ENCODE measurements around the gene CRYBG1.
"Not testable (repeated sequence)": the region's sequence is repeated elsewhere in the genome, so short reads cannot be mapped to it uniquely, and the experiment has no call there.

CRYBG1 gene

GRCh38 chr6:106372838-106373501 lies 12.5 kb downstream of the CRYBG1 start:
- no peak for DNase-seq (ENCODE audit: low read depth in 2 of 3, low spot score in 2 of 3)

- DNase-seq (ENCODE audit: low read depth in 2 of 3, low spot score in 2 of 3), result no peak
Measured at GRCh38 chr6:106373502-106374239, 13.2 kb downstream of the CRYBG1 start.

DNA sequence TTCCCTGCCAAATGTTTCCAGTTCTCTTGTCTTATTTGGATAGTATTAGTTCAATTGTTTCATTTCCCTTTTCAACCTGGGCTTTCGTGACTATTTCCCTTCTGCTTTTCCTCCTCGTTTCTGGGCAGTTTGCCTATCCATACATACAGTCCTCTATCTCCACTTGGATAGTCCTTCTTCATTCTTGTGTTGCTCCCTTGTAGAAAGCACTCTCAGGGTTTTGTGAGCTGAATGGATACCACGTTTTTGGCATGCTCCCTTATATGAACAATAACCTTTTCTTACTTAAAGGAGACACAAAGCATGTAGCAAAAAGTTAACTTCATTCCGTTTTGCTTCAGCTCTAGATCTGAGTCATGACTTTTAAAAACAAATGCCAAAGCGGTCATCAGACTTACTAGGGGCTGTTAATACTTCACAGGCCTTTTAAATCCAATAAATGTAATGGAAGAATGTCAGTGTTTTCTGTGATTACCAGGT lies 16.6 kb downstream of the CRYBG1 start:
- no peak for DNase-seq (ENCODE audit: low read depth in 2 of 3, low spot score in 2 of 3)

DNA sequence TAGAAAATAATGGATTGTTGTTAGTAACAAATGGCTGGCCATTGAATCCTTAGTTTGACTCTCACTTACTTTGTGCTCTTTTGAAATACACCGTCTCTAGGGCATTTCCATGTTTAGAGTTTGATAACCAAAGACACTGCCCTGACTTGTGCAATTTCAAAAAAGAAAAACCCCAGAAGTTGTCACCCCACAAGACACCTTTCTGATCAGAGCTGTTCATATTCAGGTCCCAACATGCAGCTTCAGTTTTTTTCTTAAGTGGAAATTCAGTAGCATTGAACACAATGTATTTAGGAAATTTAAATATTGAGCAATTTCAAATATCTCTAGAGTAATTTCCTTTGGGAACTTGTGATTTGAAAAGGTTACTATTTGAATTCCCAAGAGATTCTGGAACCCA lies 19.4 kb downstream of the CRYBG1 start:
- DNase-seq (ENCODE audit: low read depth in 2 of 3, low spot score in 2 of 3), result no peak

DNA sequence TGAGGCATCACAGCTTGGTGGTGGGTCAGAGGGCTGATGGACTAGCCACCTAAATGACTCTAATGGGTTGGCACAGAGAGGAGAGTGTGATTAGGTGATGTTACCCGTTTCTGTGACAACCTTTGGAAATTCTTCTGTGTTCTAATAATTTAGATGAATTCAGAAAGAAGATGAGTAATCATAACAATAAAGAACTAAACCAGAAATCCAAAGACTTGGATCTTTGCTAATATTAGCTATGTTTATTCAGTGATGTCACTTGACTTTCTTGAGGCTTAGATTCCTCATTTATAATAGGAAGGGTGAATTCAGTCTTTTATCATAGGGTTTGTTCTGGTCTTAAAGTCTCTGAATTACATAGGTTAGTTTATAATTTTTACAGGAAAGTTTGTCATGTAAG lies 19.9 kb downstream of the CRYBG1 start:
- no peak for DNase-seq (ENCODE audit: low read depth in 2 of 3, low spot score in 2 of 3)

GRCh38 chr6:106381223-106381622 lies 20.7 kb downstream of the CRYBG1 start:
- DNase-seq (ENCODE audit: low read depth in 2 of 3, low spot score in 2 of 3), result no peak

GRCh38 chr6:106381881-106382280 lies 21.4 kb downstream of the CRYBG1 start:
- no peak for DNase-seq (ENCODE audit: low read depth in 2 of 3, low spot score in 2 of 3)

GRCh38 chr6:106383573-106383972 lies 23.1 kb downstream of the CRYBG1 start:
- DNase-seq (ENCODE audit: low read depth in 2 of 3, low spot score in 2 of 3), result no peak

DNA sequence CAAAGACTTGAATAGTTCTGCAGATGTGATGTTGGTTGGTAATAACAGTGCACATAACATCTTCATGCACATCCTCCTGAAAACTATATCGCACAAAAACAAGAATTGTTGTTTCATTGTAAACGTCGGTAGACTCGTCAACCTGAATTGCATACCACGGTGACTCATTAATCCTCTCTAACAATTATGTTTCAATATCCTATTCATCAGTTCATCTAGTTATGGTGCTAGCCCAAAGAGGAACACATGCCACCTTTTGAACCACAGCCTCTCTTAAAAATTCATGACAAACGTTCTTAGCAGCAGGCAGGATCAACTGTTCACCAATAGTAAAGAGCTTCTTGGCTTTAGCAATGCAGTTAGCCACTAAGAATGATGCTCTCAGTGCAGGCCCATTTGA lies 25.0 kb downstream of the CRYBG1 start:
- DNase-seq (ENCODE audit: low read depth in 2 of 3, low spot score in 2 of 3), result no peak

DNA sequence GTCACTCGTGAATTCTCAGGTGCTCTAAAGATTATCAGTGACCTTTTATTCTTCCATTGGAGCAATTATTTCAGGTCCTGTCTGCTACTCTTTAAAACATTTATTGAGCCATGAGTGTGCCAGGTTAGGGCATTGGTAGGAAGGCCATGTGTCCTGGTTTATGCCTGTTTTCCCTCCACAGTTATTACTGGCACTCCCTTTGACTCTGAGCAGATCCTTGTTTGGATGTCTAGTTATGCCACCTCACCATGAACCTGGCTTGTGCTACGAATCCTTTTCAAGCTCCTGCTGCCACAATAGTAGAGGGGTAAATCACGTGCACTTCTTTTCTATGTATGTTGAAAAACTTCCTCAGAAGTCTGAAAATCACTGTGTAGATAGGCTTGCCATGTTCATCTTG lies 27.4 kb downstream of the CRYBG1 start:
- DNase-seq (ENCODE audit: low read depth in 2 of 3, low spot score in 2 of 3), result no peak

GRCh38 chr6:106390088-106390487 lies 29.6 kb downstream of the CRYBG1 start:
- DNase-seq (ENCODE audit: low read depth in 2 of 3, low spot score in 2 of 3), result no peak

GRCh38 chr6:106396426-106397220 lies 36.1 kb downstream of the CRYBG1 start:
- DNase-seq (ENCODE audit: low read depth in 2 of 3, low spot score in 2 of 3), result no peak

- no peak for DNase-seq (ENCODE audit: low read depth in 2 of 3, low spot score in 2 of 3)
Measured at GRCh38 chr6:106397431-106397830, 36.9 kb downstream of the CRYBG1 start.

DNA sequence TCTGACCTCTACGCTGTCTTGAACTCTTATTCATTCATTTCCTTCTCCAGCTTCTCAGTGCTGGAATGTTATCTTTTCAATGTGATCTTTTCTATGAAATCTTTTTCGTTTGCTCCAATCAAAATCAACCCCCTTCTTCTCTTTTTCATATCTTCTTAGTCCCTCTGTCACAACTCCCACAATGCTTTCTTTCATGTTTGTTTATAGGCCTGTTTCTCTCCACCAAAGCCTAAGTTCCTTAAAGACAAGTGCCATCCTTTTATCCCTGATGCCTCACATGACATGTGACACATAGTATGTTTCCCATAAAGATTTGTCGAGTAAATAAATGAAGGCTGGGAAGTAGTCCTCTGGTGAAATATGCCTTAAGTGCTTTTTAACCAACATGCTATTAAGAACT lies 38.1 kb downstream of the CRYBG1 start:
- DNase-seq (ENCODE audit: low read depth in 2 of 3, low spot score in 2 of 3), result no peak

DNA sequence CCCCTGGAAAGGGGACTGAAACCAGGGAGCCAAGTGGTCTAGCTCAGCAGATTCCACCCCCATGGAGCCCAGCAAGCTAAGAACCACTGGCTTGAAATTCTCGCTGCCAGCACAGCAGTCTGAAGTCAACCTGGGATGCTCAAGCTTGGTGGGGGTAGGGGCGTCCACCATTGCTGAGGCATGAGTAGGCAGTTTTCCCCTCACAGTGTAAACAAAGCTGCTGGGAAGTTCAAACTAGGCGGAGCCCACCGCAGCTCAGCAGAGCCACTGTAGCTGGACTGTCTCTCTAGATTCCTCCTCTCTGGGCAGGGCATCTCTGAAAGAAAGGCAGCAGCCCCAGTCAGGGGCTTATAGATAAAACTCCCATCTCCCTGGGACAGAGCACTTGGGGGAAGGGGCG lies 44.5 kb downstream of the CRYBG1 start:
- not testable (repeated sequence) for DNase-seq (ENCODE audit: low read depth in 2 of 3, low spot score in 2 of 3)

DNA sequence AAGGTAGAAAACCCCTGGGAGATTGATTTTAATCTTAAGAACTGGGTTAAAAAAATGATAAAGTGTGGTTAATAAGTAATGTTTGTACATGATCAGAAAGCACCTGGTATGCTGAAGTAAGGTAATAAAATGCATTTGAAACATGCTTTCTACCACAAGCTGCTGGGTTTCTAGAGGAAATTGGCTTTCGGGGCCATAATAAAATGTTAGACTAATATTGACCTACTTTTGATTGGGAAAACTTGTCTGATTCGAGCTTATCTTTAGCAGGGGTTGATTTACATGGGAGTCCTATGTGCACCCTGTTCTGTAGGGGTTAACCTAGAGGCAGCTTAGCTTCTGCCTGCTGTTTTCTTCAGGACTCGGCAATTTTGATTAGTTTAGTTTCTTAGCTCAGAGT lies 50.5 kb downstream of the CRYBG1 start:
- no peak for DNase-seq (ENCODE audit: low read depth in 2 of 3, low spot score in 2 of 3)

DNA sequence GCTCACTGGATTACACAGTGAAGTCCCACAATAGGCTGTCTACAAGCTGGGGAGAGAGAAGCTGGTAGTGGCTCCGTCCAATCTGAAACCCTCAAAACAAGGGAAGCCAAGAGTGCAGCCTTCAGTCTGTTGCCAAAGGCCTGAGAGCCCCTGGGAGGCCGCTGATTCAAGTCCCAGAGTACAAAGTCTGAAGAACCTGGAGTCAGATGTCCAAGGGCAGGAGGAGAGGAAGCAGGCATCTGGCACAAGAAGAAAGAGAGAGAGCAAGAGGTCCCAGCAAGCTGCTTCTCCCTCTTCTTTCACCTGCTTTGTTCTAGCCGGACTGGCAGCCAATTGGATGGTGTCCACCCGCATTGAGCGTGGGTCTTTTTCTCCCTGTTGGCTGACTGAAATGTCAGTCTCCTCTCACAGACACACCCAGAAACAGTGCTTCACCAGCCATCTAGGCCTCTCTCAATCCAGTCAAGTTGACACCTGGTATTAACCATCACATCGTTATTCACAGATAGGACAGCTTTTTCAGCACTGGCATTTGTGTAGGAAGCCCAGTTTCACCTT lies 51.2 kb downstream of the CRYBG1 start:
- no peak for DNase-seq (ENCODE audit: low read depth in 2 of 3, low spot score in 2 of 3)

DNA sequence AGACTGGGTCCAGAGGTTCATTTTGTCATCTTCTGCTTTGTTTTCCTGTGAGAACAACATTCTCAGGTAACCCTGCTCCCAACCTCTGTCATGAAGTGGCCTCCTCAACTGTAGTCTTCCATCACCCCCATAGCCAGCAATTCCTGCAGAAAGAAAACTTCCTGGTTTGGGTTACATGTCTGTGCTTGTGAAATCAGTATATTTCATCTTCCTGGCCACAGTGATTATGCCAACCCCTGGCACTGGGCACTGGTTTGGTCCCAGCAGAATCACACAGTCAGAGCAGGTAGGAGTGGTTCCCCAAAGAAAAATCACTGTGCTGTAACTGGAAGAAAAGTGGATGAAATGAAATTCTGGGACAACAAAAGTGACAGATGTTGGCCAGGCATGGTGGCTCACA lies 52.5 kb downstream of the CRYBG1 start:
- no peak for DNase-seq (ENCODE audit: low read depth in 2 of 3, low spot score in 2 of 3)

- DNase-seq (ENCODE audit: low read depth in 2 of 3, low spot score in 2 of 3), result no peak
Measured at GRCh38 chr6:106413722-106414121, 53.2 kb downstream of the CRYBG1 start.

- no peak for DNase-seq (ENCODE audit: low read depth in 2 of 3, low spot score in 2 of 3)
Measured at GRCh38 chr6:106415921-106416320, 55.4 kb downstream of the CRYBG1 start.

- DNase-seq (ENCODE audit: low read depth in 2 of 3, low spot score in 2 of 3), result no peak
Measured at GRCh38 chr6:106417572-106418147, 57.1 kb downstream of the CRYBG1 start.

Data from activated CD8-positive, alpha-beta memory T cell treated with anti-CD3 and anti-CD28 coated beads for 48 hours (primary cell).